ENCODE measurements around the gene ST6GAL1.

The ST6GAL1 gene

GRCh38 chr3:186920301-186920700 lies 10.0 kb upstream of the ST6GAL1 start:
- H3K9ac ChIP-seq (ENCODE audit: low read depth, low read length) = no peak overlapping the region
- no peaks in the 10 kb centered on the region for H3K9me3 ChIP-seq (replicated peaks; ENCODE audit: low read length)
- no peak overlapping the region for H3K4me2 ChIP-seq (ENCODE audit: low read length)
- H3K36me3 ChIP-seq (ENCODE audit: insufficient read depth, low read length) = no peaks in the 10 kb centered on the region
- no peak overlapping the region for H3K4me3 ChIP-seq (ENCODE audit: low read length)
- H3K27me3 ChIP-seq (ENCODE audit: control insufficient read depth, insufficient read depth, low read length) = peaks cover 3% of the 10 kb centered on the region
- H3K4me1 ChIP-seq (ENCODE audit: control insufficient read depth, insufficient read depth, low read length) = no peaks in the 10 kb centered on the region

GRCh38 chr3:186920796-186921195 lies 9.5 kb upstream of the ST6GAL1 start:
- Histone ChIP-seq H3K4me2 (ENCODE audit: low read length) (no peak overlapping the region), H3K27me3 (ENCODE audit: control insufficient read depth, insufficient read depth, low read length) (peaks cover 3% of the 10 kb centered on the region), H3K36me3 (ENCODE audit: insufficient read depth, low read length) (no peaks in the 10 kb centered on the region), H3K4me3 (ENCODE audit: low read length) (no peak overlapping the region), H3K4me1 (ENCODE audit: control insufficient read depth, insufficient read depth, low read length) (no peaks in the 10 kb centered on the region), H3K9me3 (replicated peaks; ENCODE audit: low read length) (no peaks in the 10 kb centered on the region), H3K9ac (ENCODE audit: low read depth, low read length) (no peak overlapping the region)

- Histone ChIP-seq H3K36me3 (ENCODE audit: insufficient read depth, low read length) (no peaks in the 10 kb centered on the region), H3K9me3 (replicated peaks; ENCODE audit: low read length) (no peaks in the 10 kb centered on the region), H3K27me3 (ENCODE audit: control insufficient read depth, insufficient read depth, low read length) (no peaks in the 10 kb centered on the region), H3K4me1 (ENCODE audit: control insufficient read depth, insufficient read depth, low read length) (no peaks in the 10 kb centered on the region), H3K4me3 (ENCODE audit: low read length) (no peak overlapping the region), H3K9ac (ENCODE audit: low read depth, low read length) (no peak overlapping the region), H3K4me2 (ENCODE audit: low read length) (no peak overlapping the region)
These were observed 8.7 kb upstream of the ST6GAL1 start for GRCh38 chr3:186921578-186921977.

GRCh38 chr3:186922224-186922623 lies 8.1 kb upstream of the ST6GAL1 start:
- H3K36me3 ChIP-seq (ENCODE audit: insufficient read depth, low read length) = no peaks in the 10 kb centered on the region
- H3K4me3 ChIP-seq (ENCODE audit: low read length) = no peak overlapping the region
- no peaks in the 10 kb centered on the region for H3K4me1 ChIP-seq (ENCODE audit: control insufficient read depth, insufficient read depth, low read length)
- no peaks in the 10 kb centered on the region for H3K9me3 ChIP-seq (replicated peaks; ENCODE audit: low read length)
- no peak overlapping the region for H3K4me2 ChIP-seq (ENCODE audit: low read length)
- H3K9ac ChIP-seq (ENCODE audit: low read depth, low read length) = no peak overlapping the region
- H3K27me3 ChIP-seq (ENCODE audit: control insufficient read depth, insufficient read depth, low read length) = no peaks in the 10 kb centered on the region

GRCh38 chr3:186922790-186923189 lies 7.5 kb upstream of the ST6GAL1 start:
- Histone ChIP-seq H3K36me3 (ENCODE audit: insufficient read depth, low read length) (no peaks in the 10 kb centered on the region), H3K27me3 (ENCODE audit: control insufficient read depth, insufficient read depth, low read length) (no peaks in the 10 kb centered on the region), H3K9ac (ENCODE audit: low read depth, low read length) (no peak overlapping the region), H3K9me3 (replicated peaks; ENCODE audit: low read length) (no peaks in the 10 kb centered on the region), H3K4me3 (ENCODE audit: low read length) (no peak overlapping the region), H3K4me2 (ENCODE audit: low read length) (no peak overlapping the region), H3K4me1 (ENCODE audit: control insufficient read depth, insufficient read depth, low read length) (no peaks in the 10 kb centered on the region)

- no peak overlapping the region for H3K4me3 ChIP-seq (ENCODE audit: low read length)
- H3K9me3 ChIP-seq (replicated peaks; ENCODE audit: low read length) = no peaks in the 10 kb centered on the region
- no peaks in the 10 kb centered on the region for H3K4me1 ChIP-seq (ENCODE audit: control insufficient read depth, insufficient read depth, low read length)
- H3K4me2 ChIP-seq (ENCODE audit: low read length) = no peak overlapping the region
- no peak overlapping the region for H3K9ac ChIP-seq (ENCODE audit: low read depth, low read length)
- no peaks in the 10 kb centered on the region for H3K36me3 ChIP-seq (ENCODE audit: insufficient read depth, low read length)
- H3K27me3 ChIP-seq (ENCODE audit: control insufficient read depth, insufficient read depth, low read length) = no peaks in the 10 kb centered on the region
These were observed 7.1 kb upstream of the ST6GAL1 start for GRCh38 chr3:186923241-186923640.

- H3K9ac ChIP-seq (ENCODE audit: low read depth, low read length) = no peak overlapping the region
- H3K36me3 ChIP-seq (ENCODE audit: insufficient read depth, low read length) = no peaks in the 10 kb centered on the region
- no peak overlapping the region for H3K4me3 ChIP-seq (ENCODE audit: low read length)
- no peaks in the 10 kb centered on the region for H3K9me3 ChIP-seq (replicated peaks; ENCODE audit: low read length)
- H3K4me2 ChIP-seq (ENCODE audit: low read length) = no peak overlapping the region
- H3K4me1 ChIP-seq (ENCODE audit: control insufficient read depth, insufficient read depth, low read length) = peaks cover 7% of the 10 kb centered on the region
- H3K27me3 ChIP-seq (ENCODE audit: control insufficient read depth, insufficient read depth, low read length) = no peaks in the 10 kb centered on the region
These were observed 4.5 kb upstream of the ST6GAL1 start for GRCh38 chr3:186925826-186926225.

- Histone ChIP-seq H3K9me3 (replicated peaks; ENCODE audit: low read length) (no peaks in the 10 kb centered on the region), H3K4me2 (ENCODE audit: low read length) (no peak overlapping the region), H3K9ac (ENCODE audit: low read depth, low read length) (no peak overlapping the region), H3K27me3 (ENCODE audit: control insufficient read depth, insufficient read depth, low read length) (no peaks in the 10 kb centered on the region), H3K4me3 (ENCODE audit: low read length) (no peak overlapping the region), H3K36me3 (ENCODE audit: insufficient read depth, low read length) (no peaks in the 10 kb centered on the region), H3K4me1 (ENCODE audit: control insufficient read depth, insufficient read depth, low read length) (peaks cover 7% of the 10 kb centered on the region)
These were observed 1.1 kb upstream of the ST6GAL1 start for GRCh38 chr3:186929186-186929585.

GRCh38 chr3:186929685-186930084 lies 641 bp upstream of the ST6GAL1 start:
- no peaks in the 10 kb centered on the region for H3K27me3 ChIP-seq (ENCODE audit: control insufficient read depth, insufficient read depth, low read length)
- no peaks in the 10 kb centered on the region for H3K36me3 ChIP-seq (ENCODE audit: insufficient read depth, low read length)
- H3K4me2 ChIP-seq (ENCODE audit: low read length) = peak overlapping the region; percentile 96
- peak overlapping the region; percentile 78 for H3K9ac ChIP-seq (ENCODE audit: low read depth, low read length)
- no peaks in the 10 kb centered on the region for H3K9me3 ChIP-seq (replicated peaks; ENCODE audit: low read length)
- H3K4me1 ChIP-seq (ENCODE audit: control insufficient read depth, insufficient read depth, low read length) = peaks cover 7% of the 10 kb centered on the region
- peak overlapping the region; percentile 97 for H3K4me3 ChIP-seq (ENCODE audit: low read length)

- Histone ChIP-seq H3K9me3 (replicated peaks; ENCODE audit: low read length) (no peaks in the 10 kb centered on the region), H3K4me2 (ENCODE audit: low read length) (peak overlapping the region; percentile 96), H3K36me3 (ENCODE audit: insufficient read depth, low read length) (no peaks in the 10 kb centered on the region), H3K4me3 (ENCODE audit: low read length) (peak overlapping the region; percentile 97), H3K4me1 (ENCODE audit: control insufficient read depth, insufficient read depth, low read length) (peaks cover 7% of the 10 kb centered on the region), H3K27me3 (ENCODE audit: control insufficient read depth, insufficient read depth, low read length) (no peaks in the 10 kb centered on the region), H3K9ac (ENCODE audit: low read depth, low read length) (peak overlapping the region; percentile 78)
These were observed 560 bp downstream of the ST6GAL1 start for GRCh38 chr3:186930641-186931531.

- Histone ChIP-seq H3K4me1 (ENCODE audit: control insufficient read depth, insufficient read depth, low read length) (peaks cover 7% of the 10 kb centered on the region), H3K4me3 (ENCODE audit: low read length) (peak overlapping the region; percentile 97)
These were observed 1.4 kb downstream of the ST6GAL1 start for GRCh38 chr3:186931532-186932280.

More at GRCh38 chr3:186931532-186932280, 1.4 kb downstream of the ST6GAL1 start:
- peak overlapping the region; percentile 78 for H3K9ac ChIP-seq (ENCODE audit: low read depth, low read length)
- H3K4me2 ChIP-seq (ENCODE audit: low read length) = peak overlapping the region; percentile 96
- no peaks in the 10 kb centered on the region for H3K9me3 ChIP-seq (replicated peaks; ENCODE audit: low read length)
- H3K36me3 ChIP-seq (ENCODE audit: insufficient read depth, low read length) = no peaks in the 10 kb centered on the region
- H3K27me3 ChIP-seq (ENCODE audit: control insufficient read depth, insufficient read depth, low read length) = no peaks in the 10 kb centered on the region

All from skeletal muscle satellite cell (primary cell).